Astrocyte of the cerebellum (primary cell): ENCODE results near the gene DIS3L2.
A peak's percentile ranks its signal among the peaks of the same experiment; 100 is the strongest.
"Not testable (repeated sequence)": the region's sequence is repeated elsewhere in the genome, so short reads cannot be mapped to it uniquely, and the experiment has no call there.

Source experiments
- DNase-seq: peaks from one replicate; pipeline ENCODE4 v3.0.0-alpha.2; 2011; ENCODE audit warnings: low read depth
- H3K4me3 ChIP-seq: 2 replicates; pipeline ENCODE4 v1.5.1; 2011; ENCODE audit warnings: mild to moderate bottlenecking, low read depth, low read length, moderate library complexity
- CTCF ChIP-seq: IDR thresholded peaks from 2 replicates; pipeline ENCODE4 v1.5.1; 2012; ENCODE audit warnings: low read length, low read depth, moderate library complexity, mild to moderate bottlenecking; ENCODE audit errors: missing control alignments
- in situ Hi-C: cut with HindIII; loops from 2 replicates; pipeline ENCODE4 v1.10.0; 2017; ENCODE audit warnings: low sequenced_read_pairs

Gene DIS3L2

GRCh38 chr2:232028631-232029030 is 67.1 kb downstream of the DIS3L2 start:
- peak; percentile 16 for DNase-seq
- no peak for TF ChIP-seq CTCF
- in situ Hi-C loops: no loop called here
- H3K4me3 ChIP-seq: no peak overlapping the region

GRCh38 chr2:232029346-232029745 is 67.8 kb downstream of the DIS3L2 start:
- in situ Hi-C loops: no loop called here
- no peak for DNase-seq
- H3K4me3 ChIP-seq: no peak overlapping the region
- TF ChIP-seq CTCF: no peak

GRCh38 chr2:232030229-232030628 is 68.7 kb downstream of the DIS3L2 start:
- in situ Hi-C loops: no loop called here
- DNase-seq: no peak
- TF ChIP-seq CTCF: peak; percentile 27
- H3K4me3 ChIP-seq: no peak overlapping the region

- DNase-seq, in situ Hi-C loops: not testable (repeated sequence)
These were observed 73.8 kb downstream of the DIS3L2 start for GRCh38 chr2:232035292-232035691.

GRCh38 chr2:232036876-232037275 is 75.4 kb downstream of the DIS3L2 start:
- H3K4me3 ChIP-seq, in situ Hi-C loops, DNase-seq: not testable (repeated sequence)

More at GRCh38 chr2:232035292-232035691, 73.8 kb downstream of the DIS3L2 start:
- H3K4me3 ChIP-seq: not testable (repeated sequence)

GRCh38 chr2:232038251-232038880 is 76.9 kb downstream of the DIS3L2 start:
- no peak overlapping the region for H3K4me3 ChIP-seq
- DNase-seq: no peak
- TF ChIP-seq CTCF: no peak
- in situ Hi-C loops: no loop called here

- TF ChIP-seq CTCF: no peak
- DNase-seq: no peak
- in situ Hi-C loops: no loop called here
- H3K4me3 ChIP-seq: no peak overlapping the region
These were observed 77.5 kb downstream of the DIS3L2 start for GRCh38 chr2:232038881-232039485.
